Heart left ventricle (tissue), 13 donors: Measurements from ENCODE around the gene PABPN1L.

Experiments used
- CTCF ChIP-seq, 12 donors: fragments of 200-600 bp; sonication (generic) in 4 of 12; IDR thresholded peaks; one replicate each; pipeline versions ENCODE4 v1.5.0 to v1.8.0; 2018 to 2022; ENCODE audit warnings: antibody characterized with exemption in 12 of 12, mild to moderate bottlenecking in 5 of 12
- POLR2A ChIP-seq, 2 donors: fragments of 450-650 bp; IDR thresholded peaks; one replicate each; pipeline ENCODE4 v1.6.1; 2017; ENCODE audit warnings: antibody characterized with exemption in 2 of 2, mild to moderate bottlenecking in 2 of 2, moderate library complexity in 2 of 2
- donor health status: ischemic (EF 13 %, LVEDD 7.1; RV severe dilation, severe dysfunction).
- donor health status: DM: no; HTN: yes; CAD: no.
- donor health status: DM: no; HTN: no; CAD: no.
- donor health status: ischemic (EF 25% LVEDD 6.9; RV normal size, moderate dysfunction).
- donor health status: ischemic (EF 25% LVEDD 5.7; RV mildly dilated, moderate dysfunction).
- donor health status: ischemic (EF 35%, LVEDD 5.7; RV mildly dilated, moderate dysfunction).
- donor health status: nonischemic (EF 11% LVEDD 7.7; RV severe dilation, severe dysfunction).
- donor health status: DM: yes; HTN: yes; CAD: no.
- donor health status: PGD.
- donor health status: ischemic (EF 29% LVEDD 5.4; RV normal size, mild dysfunction).
- donor health status: nonischemic (EF 23%, LVEDD 6.1; RV moderate dilation, normal function).

- TF ChIP-seq CTCF (IDR thresholded peaks at IDR 0.05) (no peak), POLR2A (IDR thresholded peaks at IDR 0.05) (no peak)
Observed at GRCh38 chr16:88905563-88905962, 39.1 kb upstream of the PABPN1L start.
